Endothelial cell of umbilical vein (primary cell): ENCODE results near the gene LGR4. TPM values are rescaled to one million over a fixed set of nuclear protein-coding genes. Genes with fewer than 3 reads are reported as not detected.

Source experiments
- BruUV-seq: library from RNA; stranded (reverse); fragments of 400-500 nt; replicated peaks from 2 replicates; lab custom pipeline; 2021; lab: Mats Ljungman, UMichigan
- CTCF ChIA-PET: fragments of 300-600, 350-600 bp; sonication (Branson Sonifier 250); formaldehyde crosslinking; loops from one replicate; lab custom pipeline; 2021; ENCODE audit warnings: antibody characterized with exemption, inconsistent platforms; lab: Charles Lee
- POLR2A ChIA-PET: fragments of 300-600, 350-600 bp; sonication (Branson Sonifier 250); formaldehyde crosslinking; loops from one replicate; lab custom pipeline; 2021; ENCODE audit warnings: antibody characterized with exemption, inconsistent platforms; lab: Charles Lee
- DNase-seq: peaks from one replicate; pipeline ENCODE4 v3.0.0-alpha.2; 2011; ENCODE audit warnings: low read depth, low spot score
- FAIRE-seq: peaks from 2 replicates; lab custom pipeline; 2011; peaks lifted over from hg19 to GRCh38; lab: Jason Lieb, UNC
- H2AFZ ChIP-seq: 2 replicates; pipeline ENCODE4 v1.6.0; 2012; ENCODE audit warnings: low read depth, low read length, control low read depth, inconsistent platforms
- H3K27ac ChIP-seq: 2 replicates; pipeline ENCODE4 v1.5.1; 2011; ENCODE audit warnings: low read depth, mild to moderate bottlenecking, control low read depth, low read length, moderate library complexity; ENCODE audit not compliant: insufficient read depth
- H3K27me3 ChIP-seq, 2 experiments: 2 replicates each; pipeline versions ENCODE4 v1.6.0 to v1.6.1; 2011; ENCODE audit warnings: low read length in 2 of 2, mixed read lengths in 1 of 2; ENCODE audit not compliant: control insufficient read depth in 2 of 2, insufficient read depth in 2 of 2
- H3K36me3 ChIP-seq, 2 experiments: 2 replicates in 1 of 2; 3 replicates in 1 of 2; pipeline ENCODE4 v1.5.1; 2011; ENCODE audit warnings: low read length in 2 of 2, mild to moderate bottlenecking in 1 of 2, moderate library complexity in 1 of 2; ENCODE audit not compliant: control insufficient read depth in 2 of 2, insufficient read depth in 2 of 2; ENCODE audit errors: extremely low read depth in 1 of 2
- H3K4me1 ChIP-seq: 3 replicates; pipeline ENCODE4 v1.5.1; 2011; ENCODE audit warnings: mild to moderate bottlenecking, low read length; ENCODE audit not compliant: control insufficient read depth, insufficient read depth; ENCODE audit errors: extremely low read depth
- H3K4me2 ChIP-seq: 2 replicates; pipeline ENCODE4 v1.6.1; 2011; ENCODE audit warnings: low read length, control low read depth, mixed read lengths; ENCODE audit not compliant: insufficient read depth
- H3K4me3 ChIP-seq, 3 experiments: fragments of 200-600 bp in 1 of 3; sonication (generic), shearing (Covaris generic) in 1 of 3; replicated peaks in 1 of 3; 2 replicates each; pipeline ENCODE4 v1.5.1; 2011 to 2016; ENCODE audit warnings: control low read depth in 3 of 3, low read length in 3 of 3, mild to moderate bottlenecking in 2 of 3, inconsistent platforms in 1 of 3, low read depth in 1 of 3, moderate library complexity in 1 of 3; ENCODE audit not compliant: insufficient read depth in 1 of 3
- H3K79me2 ChIP-seq: 2 replicates; pipeline ENCODE4 v1.6.0; 2012; ENCODE audit warnings: low read length, inconsistent platforms; ENCODE audit not compliant: control insufficient read depth, insufficient read depth
- H3K9ac ChIP-seq: replicated peaks from 2 replicates; pipeline ENCODE3; 2011; ENCODE audit warnings: low read length, control low read depth; ENCODE audit not compliant: insufficient read depth; ENCODE audit errors: extremely low read depth
- H3K9me1 ChIP-seq: replicated peaks from 3 replicates; pipeline ENCODE4 v1.6.0; 2011; ENCODE audit warnings: mild to moderate bottlenecking, low read length; ENCODE audit not compliant: control insufficient read depth, insufficient read depth; ENCODE audit errors: extremely low read depth
- H3K9me3 ChIP-seq: replicated peaks from 2 replicates; pipeline ENCODE4 v1.5.1; 2012; ENCODE audit warnings: low read length, inconsistent platforms; ENCODE audit not compliant: control insufficient read depth, insufficient read depth
- H4K20me1 ChIP-seq: replicated peaks from 2 replicates; pipeline ENCODE3; 2011; ENCODE audit warnings: mild to moderate bottlenecking, low read length; ENCODE audit not compliant: control insufficient read depth, insufficient read depth; ENCODE audit errors: extremely low read depth
- EZH2 ChIP-seq: IDR thresholded peaks from 2 replicates; pipeline ENCODE4 v1.6.1; 2012; ENCODE audit warnings: borderline replicate concordance, low read depth, mild to moderate bottlenecking, moderate library complexity, low read length, inconsistent platforms; ENCODE audit not compliant: severe bottlenecking
- FOS ChIP-seq: IDR thresholded peaks from 2 replicates; pipeline ENCODE4 v1.6.1; 2011; ENCODE audit warnings: mild to moderate bottlenecking, low read length, moderate library complexity, borderline replicate concordance; ENCODE audit not compliant: insufficient read depth
- GATA2 ChIP-seq: IDR thresholded peaks from 2 replicates; pipeline ENCODE4 v1.7.0; 2011; ENCODE audit warnings: low read depth, mild to moderate bottlenecking, moderate library complexity, mixed read lengths, low read length; ENCODE audit not compliant: insufficient read length, insufficient read depth
- JUN ChIP-seq: IDR thresholded peaks from 2 replicates; pipeline ENCODE4 v1.6.1; 2011; ENCODE audit warnings: borderline replicate concordance, low read depth; ENCODE audit not compliant: insufficient read length, insufficient read depth
- MYC ChIP-seq: IDR thresholded peaks from one replicate; pipeline ENCODE4 v1.6.1; 2011; ENCODE audit warnings: mild to moderate bottlenecking, low read depth, low read length
- POLR2A ChIP-seq: IDR thresholded peaks from 2 replicates; pipeline ENCODE4 v1.6.1; 2012; ENCODE audit warnings: low read depth, mild to moderate bottlenecking, control low read depth, low read length
- POLR2AphosphoS5 ChIP-seq: IDR thresholded peaks from 2 replicates; pipeline ENCODE4 v1.6.1; 2012; ENCODE audit warnings: low read depth, mild to moderate bottlenecking, control low read depth, low read length, moderate library complexity; ENCODE audit not compliant: insufficient read depth
- dilution Hi-C: fragments of 300-500 bp; cut with MboI; formaldehyde crosslinking; loops from one replicate; pipeline ENCODE4 v1.15.0; 2019; ENCODE audit warnings: low sequenced_read_pairs; ENCODE audit not compliant: extremely low pct_ligation_motif_present
- intact Hi-C: fragments of 100-400 bp; cut with micrococcal nuclease; formaldehyde crosslinking; loops from one replicate; pipeline ENCODE4 v1.10.0; 2022
- polyA plus RNA-seq, 4 experiments: library from polyadenylated mRNA; depleted of rRNA in 3 of 4; stranded (reverse) in 3 of 4; unstranded in 1 of 4; fragments of >200 nt; gene quantifications; 2 replicates each; pipeline versions ENCODE4 v1.2.1 to v1.2.3, GENCODE V29; 2011 to 2012; ENCODE audit warnings: missing spikeins in 1 of 4
- total RNA-seq: library from RNA; stranded (reverse); gene quantifications from 2 replicates; pipeline ENCODE4 v1.2.3, GENCODE V29; 2021
- TF ChIP-seq, protein P1 (sequence below): IDR thresholded peaks from 2 replicates; pipeline ENCODE4 v1.6.1; 2011; ENCODE audit not compliant: insufficient read depth, insufficient read length
- TF ChIP-seq, protein P2 (sequence below), 2 donors: IDR thresholded peaks; 1 replicate in 1 of 2; 2 replicates in 1 of 2; pipeline ENCODE4 v1.5.1; 2011; ENCODE audit warnings: low read length in 2 of 2, mild to moderate bottlenecking in 2 of 2, moderate library complexity in 2 of 2, control low read depth in 1 of 2, inconsistent platforms in 1 of 2, low read depth in 1 of 2; ENCODE audit not compliant: insufficient read depth in 1 of 2; ENCODE audit errors: extremely low read depth in 1 of 2

Gene LGR4
- total and polyA plus RNA-seq, 2 donors (not counting 3 experiments of a cell fraction or from before 2014, with no cell fraction given) = 1.3 to 3.1 TPM

DNA sequence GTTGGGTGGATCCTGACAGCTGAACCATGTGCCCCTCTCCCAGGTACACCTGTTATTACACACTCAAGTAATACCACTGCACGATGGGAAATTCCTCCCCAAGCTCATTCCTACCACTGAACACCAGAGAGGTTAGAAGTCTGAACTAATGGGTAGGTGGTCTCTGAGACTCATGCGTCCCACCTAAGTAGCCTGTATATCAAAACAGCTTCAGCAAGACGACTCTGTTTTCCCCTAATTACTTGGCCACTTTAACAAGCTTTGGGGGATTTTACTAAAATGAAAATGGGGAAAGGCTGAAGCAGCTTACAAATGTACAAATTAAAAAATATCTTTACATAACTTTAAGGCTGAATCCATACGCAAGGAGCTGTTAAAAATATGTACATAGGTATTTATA lies 29.4 kb downstream of the LGR4 start:
- Histone ChIP-seq H3K9me3 (no peaks in the 10 kb centered on the region), H3K4me2 (no peak overlapping the region), H3K4me1 (peaks cover 2% of the 10 kb centered on the region), H3K9me1 (no peaks in the 10 kb centered on the region), H3K27me3 (peaks cover 0 to 10% of the 10 kb centered on the region in 2 experiments), H3K27ac (no peak overlapping the region), H3K9ac (no peak overlapping the region), H3K36me3 (no peaks in the 10 kb centered on the region), H2AFZ (no peak overlapping the region), H4K20me1 (no peaks in the 10 kb centered on the region), H3K79me2 (no peaks in the 10 kb centered on the region), H3K4me3 (no peak overlapping the region)
- dilution Hi-C loops (no loop called here), intact Hi-C loops (no loop called here)
- TF ChIP-seq POLR2A = no peak
- TF ChIP-seq EZH2 = no peak
- TF ChIP-seq, protein P1, sequence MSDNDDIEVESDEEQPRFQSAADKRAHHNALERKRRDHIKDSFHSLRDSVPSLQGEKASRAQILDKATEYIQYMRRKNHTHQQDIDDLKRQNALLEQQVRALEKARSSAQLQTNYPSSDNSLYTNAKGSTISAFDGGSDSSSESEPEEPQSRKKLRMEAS = no peak
- no peak for TF ChIP-seq FOS
- no peak for TF ChIP-seq JUN
- TF ChIP-seq GATA2 = no peak
- TF ChIP-seq MYC = no peak
- TF ChIP-seq POLR2AphosphoS5 = no peak
- TF ChIP-seq, protein P2, sequence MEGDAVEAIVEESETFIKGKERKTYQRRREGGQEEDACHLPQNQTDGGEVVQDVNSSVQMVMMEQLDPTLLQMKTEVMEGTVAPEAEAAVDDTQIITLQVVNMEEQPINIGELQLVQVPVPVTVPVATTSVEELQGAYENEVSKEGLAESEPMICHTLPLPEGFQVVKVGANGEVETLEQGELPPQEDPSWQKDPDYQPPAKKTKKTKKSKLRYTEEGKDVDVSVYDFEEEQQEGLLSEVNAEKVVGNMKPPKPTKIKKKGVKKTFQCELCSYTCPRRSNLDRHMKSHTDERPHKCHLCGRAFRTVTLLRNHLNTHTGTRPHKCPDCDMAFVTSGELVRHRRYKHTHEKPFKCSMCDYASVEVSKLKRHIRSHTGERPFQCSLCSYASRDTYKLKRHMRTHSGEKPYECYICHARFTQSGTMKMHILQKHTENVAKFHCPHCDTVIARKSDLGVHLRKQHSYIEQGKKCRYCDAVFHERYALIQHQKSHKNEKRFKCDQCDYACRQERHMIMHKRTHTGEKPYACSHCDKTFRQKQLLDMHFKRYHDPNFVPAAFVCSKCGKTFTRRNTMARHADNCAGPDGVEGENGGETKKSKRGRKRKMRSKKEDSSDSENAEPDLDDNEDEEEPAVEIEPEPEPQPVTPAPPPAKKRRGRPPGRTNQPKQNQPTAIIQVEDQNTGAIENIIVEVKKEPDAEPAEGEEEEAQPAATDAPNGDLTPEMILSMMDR (IDR thresholded peaks at IDR 0.05; ENCODE audit: extremely low read depth in 1 of 2, insufficient read depth in 1 of 2, low read depth in 1 of 2, low read length in 2 of 2) = no peak
- FAIRE-seq (no peak), DNase-seq (no peak)
- POLR2A ChIA-PET = no interaction called here
- no TSS peak for BruUV-seq
- CTCF ChIA-PET = interaction anchor here (1.2 to 1.3 kb wide), 2 partner anchors 19 to 32 kb away, joined by 3 read pairs; no protein-coding TSS in a partner anchor
